ENCODE measurements around the gene GNS. TPM values are rescaled to one million over a fixed set of nuclear protein-coding genes. Genes with fewer than 3 reads are reported as not detected.
"Not testable (repeated sequence)": the region's sequence is repeated elsewhere in the genome, so short reads cannot be mapped to it uniquely, and the experiment has no call there.

The GNS gene
- total RNA-seq, 1 donor from 2014 or later = 80.2 TPM

- peak; percentile 86 for TF ChIP-seq CTCF (IDR thresholded peaks at IDR 0.05; ENCODE audit: unreplicated experiment)
- H3K4me3 Mint-ChIP-seq (ENCODE audit: unreplicated experiment); H3K27me3 Mint-ChIP-seq (ENCODE audit: unreplicated experiment); H3K27ac Mint-ChIP-seq (ENCODE audit: unreplicated experiment); H3K4me1 Mint-ChIP-seq (ENCODE audit: unreplicated experiment); H3K9me3 Mint-ChIP-seq (ENCODE audit: unreplicated experiment); H3K36me3 Mint-ChIP-seq (ENCODE audit: low read depth, unreplicated experiment): not testable (repeated sequence)
- DNase-seq (ENCODE audit: low spot score) = peak; percentile 76
Measured at GRCh38 chr12:64802180-64802775, 43.1 kb upstream of the GNS start.

GRCh38 chr12:64801381-64801780 lies 42.2 kb upstream of the GNS start:
- DNase-seq (ENCODE audit: low spot score) = no peak
- Mint-ChIP-seq H3K36me3 (ENCODE audit: low read depth, unreplicated experiment) (no peaks in the 10 kb centered on the region), H3K27ac (ENCODE audit: unreplicated experiment) (no peak overlapping the region), H3K27me3 (ENCODE audit: unreplicated experiment) (no peaks in the 10 kb centered on the region), H3K4me1 (ENCODE audit: unreplicated experiment) (peaks cover 3% of the 10 kb centered on the region), H3K9me3 (ENCODE audit: unreplicated experiment) (no peaks in the 10 kb centered on the region), H3K4me3 (ENCODE audit: unreplicated experiment) (no peak overlapping the region)
- TF ChIP-seq CTCF (IDR thresholded peaks at IDR 0.05; ENCODE audit: unreplicated experiment) = no peak

GRCh38 chr12:64800640-64801039 lies 41.4 kb upstream of the GNS start:
- DNase-seq (ENCODE audit: low spot score) = no peak
- Mint-ChIP-seq H3K9me3 (ENCODE audit: unreplicated experiment) (no peaks in the 10 kb centered on the region), H3K4me1 (ENCODE audit: unreplicated experiment) (peaks cover 4% of the 10 kb centered on the region), H3K36me3 (ENCODE audit: low read depth, unreplicated experiment) (no peaks in the 10 kb centered on the region), H3K27ac (ENCODE audit: unreplicated experiment) (peak overlapping the region; percentile 34), H3K4me3 (ENCODE audit: unreplicated experiment) (no peak overlapping the region), H3K27me3 (ENCODE audit: unreplicated experiment) (no peaks in the 10 kb centered on the region)
- no peak for TF ChIP-seq CTCF (IDR thresholded peaks at IDR 0.05; ENCODE audit: unreplicated experiment)

GRCh38 chr12:64798165-64798564 lies 39.0 kb upstream of the GNS start:
- TF ChIP-seq CTCF (IDR thresholded peaks at IDR 0.05; ENCODE audit: unreplicated experiment) = no peak
- Mint-ChIP-seq H3K4me1 (ENCODE audit: unreplicated experiment) (peaks cover 4% of the 10 kb centered on the region), H3K27ac (ENCODE audit: unreplicated experiment) (no peak overlapping the region), H3K4me3 (ENCODE audit: unreplicated experiment) (no peak overlapping the region), H3K27me3 (ENCODE audit: unreplicated experiment) (peaks cover 3% of the 10 kb centered on the region), H3K36me3 (ENCODE audit: low read depth, unreplicated experiment) (no peaks in the 10 kb centered on the region), H3K9me3 (ENCODE audit: unreplicated experiment) (no peaks in the 10 kb centered on the region)
- no peak for DNase-seq (ENCODE audit: low spot score)

- DNase-seq (ENCODE audit: low spot score) = no peak
- Mint-ChIP-seq H3K27me3 (ENCODE audit: unreplicated experiment) (peaks cover 3% of the 10 kb centered on the region), H3K9me3 (ENCODE audit: unreplicated experiment) (no peaks in the 10 kb centered on the region), H3K36me3 (ENCODE audit: low read depth, unreplicated experiment) (no peaks in the 10 kb centered on the region), H3K27ac (ENCODE audit: unreplicated experiment) (no peak overlapping the region), H3K4me1 (ENCODE audit: unreplicated experiment) (peaks cover 4% of the 10 kb centered on the region), H3K4me3 (ENCODE audit: unreplicated experiment) (no peak overlapping the region)
- no peak for TF ChIP-seq CTCF (IDR thresholded peaks at IDR 0.05; ENCODE audit: unreplicated experiment)
Measured at GRCh38 chr12:64797156-64797555, 38.0 kb upstream of the GNS start.
